HL-60 (cell line): Measurements from ENCODE around the gene LRMDA.

ENCODE experiments used
- DNase-seq, 2 experiments: peaks; one replicate each; pipeline ENCODE4 v3.0.0-alpha.2; 2010 to 2020; ENCODE audit warnings: low read depth in 1 of 2, low spot score in 1 of 2
- H3K27ac ChIP-seq: fragments of 250-450 bp; sonication (Bioruptor Pico); replicated peaks from 2 replicates; pipeline ENCODE4 v1.5.1; 2020; ENCODE audit warnings: mild to moderate bottlenecking, moderate library complexity
- H3K27me3 ChIP-seq: fragments of 250-450 bp; sonication (Bioruptor Pico); 2 replicates; pipeline ENCODE4 v1.5.1; 2021; ENCODE audit warnings: mild to moderate bottlenecking, moderate library complexity; ENCODE audit not compliant: insufficient read depth, poor library complexity, severe bottlenecking
- H3K4me3 ChIP-seq: replicated peaks from 2 replicates; pipeline ENCODE4 v1.5.1; 2011; ENCODE audit warnings: mild to moderate bottlenecking, control low read depth, low read length; ENCODE audit not compliant: insufficient read depth
- GABPA ChIP-seq: IDR thresholded peaks from 2 replicates; pipeline ENCODE4 v1.6.1; 2012; ENCODE audit warnings: low read depth
- POLR2AphosphoS5 ChIP-seq: IDR thresholded peaks from 2 replicates; pipeline ENCODE4 v1.6.1; 2012; ENCODE audit warnings: low read depth
- SPI1 ChIP-seq: IDR thresholded peaks from 2 replicates; pipeline ENCODE4 v1.6.1; 2012; ENCODE audit warnings: low read depth, mild to moderate bottlenecking, borderline replicate concordance
- TF ChIP-seq, protein P1 (sequence below): IDR thresholded peaks from one replicate; pipeline ENCODE4 v1.5.1; 2011; ENCODE audit warnings: low read length, control low read depth, inconsistent platforms; ENCODE audit not compliant: insufficient read depth
- TF ChIP-seq, protein P2 (sequence below): IDR thresholded peaks from 2 replicates; pipeline ENCODE4 v1.6.1; 2012; ENCODE audit warnings: low read depth; ENCODE audit not compliant: insufficient replicate concordance

LRMDA gene

DNA sequence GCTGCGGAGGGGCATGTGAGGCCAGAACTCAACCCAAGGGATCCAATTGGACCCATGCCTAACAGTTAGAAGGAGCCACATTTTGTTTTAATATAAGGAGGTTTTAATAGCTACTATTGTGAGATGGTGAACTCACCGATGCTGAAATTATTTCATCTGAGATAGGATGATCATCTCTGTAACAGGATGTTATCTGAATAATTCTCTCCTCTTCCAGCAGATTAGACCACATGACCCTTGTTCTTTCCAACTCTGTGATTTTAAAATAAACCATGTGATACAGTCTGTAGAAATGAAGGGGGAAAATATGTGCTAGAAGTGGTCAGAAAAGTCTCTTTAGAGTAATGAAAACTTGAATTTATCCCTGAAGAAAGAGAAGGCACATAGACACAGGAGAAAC lies 385.8 kb downstream of the LRMDA start:
- H3K4me3 ChIP-seq, result no peak overlapping the region

DNA sequence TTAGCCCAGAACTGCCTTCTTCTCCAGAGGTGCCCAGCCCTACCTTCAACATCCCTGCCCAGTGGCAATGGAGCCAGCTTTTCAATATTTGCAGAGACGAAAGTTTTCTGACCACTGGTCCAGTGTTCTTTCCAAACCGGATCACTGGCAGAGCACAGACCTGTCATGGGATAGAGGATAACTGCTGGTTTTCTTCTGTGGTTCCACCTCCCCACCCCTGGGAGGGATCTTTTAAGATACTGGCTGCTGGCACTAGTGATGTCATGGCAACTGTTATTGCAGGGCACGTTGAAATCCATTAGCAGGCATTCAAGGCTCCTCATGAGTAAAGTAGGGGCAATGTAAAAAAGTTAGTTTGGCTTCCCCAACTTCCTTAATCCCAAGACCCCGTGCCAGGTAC lies 387.1 kb downstream of the LRMDA start:
- TF ChIP-seq, protein P1, sequence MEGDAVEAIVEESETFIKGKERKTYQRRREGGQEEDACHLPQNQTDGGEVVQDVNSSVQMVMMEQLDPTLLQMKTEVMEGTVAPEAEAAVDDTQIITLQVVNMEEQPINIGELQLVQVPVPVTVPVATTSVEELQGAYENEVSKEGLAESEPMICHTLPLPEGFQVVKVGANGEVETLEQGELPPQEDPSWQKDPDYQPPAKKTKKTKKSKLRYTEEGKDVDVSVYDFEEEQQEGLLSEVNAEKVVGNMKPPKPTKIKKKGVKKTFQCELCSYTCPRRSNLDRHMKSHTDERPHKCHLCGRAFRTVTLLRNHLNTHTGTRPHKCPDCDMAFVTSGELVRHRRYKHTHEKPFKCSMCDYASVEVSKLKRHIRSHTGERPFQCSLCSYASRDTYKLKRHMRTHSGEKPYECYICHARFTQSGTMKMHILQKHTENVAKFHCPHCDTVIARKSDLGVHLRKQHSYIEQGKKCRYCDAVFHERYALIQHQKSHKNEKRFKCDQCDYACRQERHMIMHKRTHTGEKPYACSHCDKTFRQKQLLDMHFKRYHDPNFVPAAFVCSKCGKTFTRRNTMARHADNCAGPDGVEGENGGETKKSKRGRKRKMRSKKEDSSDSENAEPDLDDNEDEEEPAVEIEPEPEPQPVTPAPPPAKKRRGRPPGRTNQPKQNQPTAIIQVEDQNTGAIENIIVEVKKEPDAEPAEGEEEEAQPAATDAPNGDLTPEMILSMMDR, result no peak
- TF ChIP-seq SPI1 (no peak), GABPA (no peak), POLR2AphosphoS5 (no peak)
- TF ChIP-seq, protein P2, sequence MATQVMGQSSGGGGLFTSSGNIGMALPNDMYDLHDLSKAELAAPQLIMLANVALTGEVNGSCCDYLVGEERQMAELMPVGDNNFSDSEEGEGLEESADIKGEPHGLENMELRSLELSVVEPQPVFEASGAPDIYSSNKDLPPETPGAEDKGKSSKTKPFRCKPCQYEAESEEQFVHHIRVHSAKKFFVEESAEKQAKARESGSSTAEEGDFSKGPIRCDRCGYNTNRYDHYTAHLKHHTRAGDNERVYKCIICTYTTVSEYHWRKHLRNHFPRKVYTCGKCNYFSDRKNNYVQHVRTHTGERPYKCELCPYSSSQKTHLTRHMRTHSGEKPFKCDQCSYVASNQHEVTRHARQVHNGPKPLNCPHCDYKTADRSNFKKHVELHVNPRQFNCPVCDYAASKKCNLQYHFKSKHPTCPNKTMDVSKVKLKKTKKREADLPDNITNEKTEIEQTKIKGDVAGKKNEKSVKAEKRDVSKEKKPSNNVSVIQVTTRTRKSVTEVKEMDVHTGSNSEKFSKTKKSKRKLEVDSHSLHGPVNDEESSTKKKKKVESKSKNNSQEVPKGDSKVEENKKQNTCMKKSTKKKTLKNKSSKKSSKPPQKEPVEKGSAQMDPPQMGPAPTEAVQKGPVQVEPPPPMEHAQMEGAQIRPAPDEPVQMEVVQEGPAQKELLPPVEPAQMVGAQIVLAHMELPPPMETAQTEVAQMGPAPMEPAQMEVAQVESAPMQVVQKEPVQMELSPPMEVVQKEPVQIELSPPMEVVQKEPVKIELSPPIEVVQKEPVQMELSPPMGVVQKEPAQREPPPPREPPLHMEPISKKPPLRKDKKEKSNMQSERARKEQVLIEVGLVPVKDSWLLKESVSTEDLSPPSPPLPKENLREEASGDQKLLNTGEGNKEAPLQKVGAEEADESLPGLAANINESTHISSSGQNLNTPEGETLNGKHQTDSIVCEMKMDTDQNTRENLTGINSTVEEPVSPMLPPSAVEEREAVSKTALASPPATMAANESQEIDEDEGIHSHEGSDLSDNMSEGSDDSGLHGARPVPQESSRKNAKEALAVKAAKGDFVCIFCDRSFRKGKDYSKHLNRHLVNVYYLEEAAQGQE, result no peak
- Histone ChIP-seq H3K27ac (no peak overlapping the region), H3K4me3 (no peak overlapping the region), H3K27me3 (no peaks in the 10 kb centered on the region)
- DNase-seq, result no peak

More for the DNA sequence above, 385.8 kb downstream of the LRMDA start:
- DNase-seq, result no peak
- TF ChIP-seq GABPA, result no peak
- no peak for TF ChIP-seq POLR2AphosphoS5
- TF ChIP-seq, protein P1, result no peak
- no peak for TF ChIP-seq SPI1
- TF ChIP-seq, protein P2, result no peak
- Histone ChIP-seq H3K27me3 (no peaks in the 10 kb centered on the region), H3K27ac (no peak overlapping the region)

DNA sequence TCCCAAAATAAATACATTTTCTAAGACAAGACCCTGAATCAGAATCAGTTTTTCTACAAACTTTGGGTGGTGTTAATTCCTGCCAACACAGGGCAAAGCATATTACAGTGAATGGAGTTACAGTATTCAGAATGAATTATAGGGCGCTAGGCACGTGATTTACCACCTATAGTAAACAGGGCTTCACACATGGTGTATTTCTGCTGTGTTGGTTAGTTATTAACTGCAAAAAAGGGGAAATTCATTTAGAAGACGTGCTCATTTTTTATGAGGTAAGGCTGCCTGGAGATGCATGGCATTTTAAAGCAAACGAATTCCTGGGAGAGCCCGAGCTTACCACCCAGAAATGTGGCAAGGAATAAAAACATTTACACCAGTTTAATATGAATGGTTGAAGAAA lies 393.8 kb downstream of the LRMDA start:
- DNase-seq, result no peak
- Histone ChIP-seq H3K27ac (no peak overlapping the region), H3K4me3 (no peak overlapping the region), H3K27me3 (no peaks in the 10 kb centered on the region)
- TF ChIP-seq GABPA (no peak), POLR2AphosphoS5 (no peak), SPI1 (no peak)
- TF ChIP-seq, protein P1, result no peak
- TF ChIP-seq, protein P2, result no peak
